HG03521 (cell line): Measurements from ENCODE around the gene AGBL5.

Experiments
- ATAC-seq: cut with Tn5 transposase; IDR thresholded peaks from one replicate; pipeline ENCODE4 v1.9.1; 2021; ENCODE audit warnings: mild to moderate bottlenecking, moderate library complexity; ENCODE audit not compliant: unreplicated experiment

Gene AGBL5

GRCh38 chr2:27049422-27050280, 1.8 kb upstream of the AGBL5 start:
- ATAC-seq: no peak

- peak; percentile 41 for ATAC-seq
Observed at GRCh38 chr2:27050281-27050995, 1.0 kb upstream of the AGBL5 start.

DNA sequence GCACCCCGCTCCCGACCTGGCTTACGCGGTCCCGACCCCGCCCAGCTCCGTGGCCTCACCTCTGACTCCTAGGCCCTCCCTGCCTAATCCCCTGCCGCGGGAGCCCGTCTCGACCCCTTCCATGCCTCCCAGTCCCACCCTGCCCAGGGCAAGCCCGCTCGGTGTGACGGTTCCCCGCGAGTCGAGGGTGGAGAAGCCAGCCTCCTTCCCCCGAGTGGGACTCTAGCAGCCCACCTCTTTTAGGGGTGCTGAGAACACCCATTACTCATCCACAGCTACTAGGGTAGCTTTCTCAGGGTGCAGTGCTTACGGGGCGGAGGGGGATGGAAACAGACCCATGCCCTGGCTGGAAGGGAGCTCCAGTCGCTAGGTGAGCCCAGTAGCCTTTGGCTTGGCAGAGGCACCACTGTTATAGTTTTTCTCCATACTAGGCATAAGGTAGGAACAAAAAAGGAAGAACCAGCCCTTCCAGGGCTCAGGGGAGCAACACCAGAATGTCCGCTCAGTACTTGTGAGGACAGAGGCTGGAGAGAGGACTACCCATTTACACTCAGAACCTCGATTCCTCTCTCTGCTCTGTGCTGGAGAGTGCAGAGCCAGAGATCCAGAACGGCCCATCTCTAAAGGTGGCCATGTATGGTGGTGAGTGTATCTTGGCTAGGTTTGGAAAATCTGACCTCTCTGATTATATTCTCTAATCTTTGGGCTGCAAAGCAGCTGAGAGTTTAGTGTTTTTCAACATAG, 606 bp downstream of the AGBL5 start:
- ATAC-seq: no peak

- no peak for ATAC-seq
Observed at GRCh38 chr2:27053321-27053720, 1.9 kb downstream of the AGBL5 start.

DNA sequence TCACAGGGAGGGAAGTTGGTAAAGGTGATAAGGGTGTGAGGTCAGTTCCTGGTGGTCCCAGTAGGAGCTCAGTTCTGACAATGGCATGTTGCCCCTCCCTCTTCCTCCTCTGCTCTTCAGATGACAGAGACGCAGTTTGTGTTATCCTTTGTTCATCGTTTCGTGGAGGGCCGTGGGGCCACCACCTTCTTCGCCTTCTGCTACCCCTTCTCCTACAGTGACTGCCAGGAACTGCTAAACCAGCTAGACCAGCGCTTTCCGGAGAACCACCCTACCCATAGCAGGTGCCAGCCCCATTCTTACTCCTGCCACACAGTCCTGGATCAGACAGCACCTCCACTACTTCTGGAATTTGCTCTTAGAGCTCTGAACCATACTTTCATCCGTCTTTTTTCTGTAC, 2.3 kb downstream of the AGBL5 start:
- no peak for ATAC-seq

DNA sequence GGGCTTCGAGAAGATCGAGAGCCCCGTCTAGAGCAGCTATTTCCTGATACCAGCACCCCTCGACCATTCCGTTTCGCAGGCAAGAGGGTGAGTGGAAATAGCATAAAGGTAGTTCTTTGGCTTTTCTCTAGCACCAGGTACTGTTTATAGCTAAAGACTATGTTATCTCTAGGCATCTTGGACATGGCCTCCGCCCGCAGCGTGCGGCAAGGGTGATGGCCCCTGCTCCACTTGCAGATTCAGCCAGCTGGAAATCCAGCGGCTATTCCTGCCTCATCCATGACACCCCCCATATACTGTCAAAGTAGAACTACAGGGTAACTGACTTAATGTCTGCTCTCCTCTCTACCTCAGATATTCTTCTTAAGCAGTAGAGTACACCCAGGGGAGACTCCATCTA, 3.3 kb downstream of the AGBL5 start:
- ATAC-seq: no peak

DNA sequence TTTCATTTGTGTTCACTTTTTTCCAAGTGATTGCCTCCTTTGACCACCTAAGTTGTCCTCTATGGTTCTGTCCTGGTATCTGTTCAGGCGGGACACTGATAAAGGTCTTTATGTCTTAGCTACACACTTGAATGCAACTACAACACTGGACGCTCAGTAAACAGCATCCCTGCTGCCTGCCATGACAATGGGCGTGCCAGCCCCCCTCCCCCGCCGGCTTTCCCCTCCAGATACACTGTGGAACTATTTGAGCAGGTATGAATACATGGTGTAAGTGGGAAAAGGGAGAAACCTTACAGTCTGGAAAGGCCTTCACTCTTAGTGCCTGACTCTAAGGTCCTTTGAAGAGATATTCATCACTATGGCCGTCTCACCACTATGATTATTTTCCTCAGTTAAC, 5.7 kb downstream of the AGBL5 start:
- ATAC-seq: no peak

GRCh38 chr2:27058210-27058609, 6.7 kb downstream of the AGBL5 start:
- ATAC-seq: no peak

DNA sequence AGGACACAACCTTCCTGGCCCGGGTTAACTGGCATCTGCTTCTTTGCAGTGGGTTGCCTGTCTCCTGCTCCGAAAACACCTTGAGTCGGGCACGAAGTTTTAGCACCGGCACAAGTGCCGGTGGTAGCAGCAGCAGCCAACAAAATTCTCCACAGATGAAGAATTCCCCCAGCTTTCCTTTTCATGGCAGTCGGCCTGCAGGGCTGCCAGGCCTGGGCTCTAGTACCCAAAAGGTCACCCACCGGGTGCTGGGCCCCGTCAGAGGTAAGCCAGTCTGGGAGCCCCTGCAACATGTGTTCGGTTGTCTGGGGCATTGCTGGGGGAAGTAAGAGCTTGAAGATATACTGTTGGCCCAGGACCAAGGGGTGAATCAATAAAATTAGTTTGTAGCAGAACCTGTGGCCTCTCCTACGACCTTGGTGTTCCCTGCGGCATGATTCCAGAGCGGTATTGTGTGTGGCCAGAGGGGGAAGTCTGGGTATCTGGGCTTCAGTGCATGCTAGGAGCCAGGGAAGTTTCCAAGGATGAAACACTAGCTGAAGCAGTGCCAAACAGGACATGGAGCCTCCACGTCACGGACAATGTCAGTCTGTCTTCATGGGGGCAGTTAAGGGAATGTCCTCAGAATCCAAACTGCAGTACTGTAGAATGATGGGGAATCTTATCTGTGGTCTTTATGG, 7.8 kb downstream of the AGBL5 start:
- ATAC-seq: no peak

DNA sequence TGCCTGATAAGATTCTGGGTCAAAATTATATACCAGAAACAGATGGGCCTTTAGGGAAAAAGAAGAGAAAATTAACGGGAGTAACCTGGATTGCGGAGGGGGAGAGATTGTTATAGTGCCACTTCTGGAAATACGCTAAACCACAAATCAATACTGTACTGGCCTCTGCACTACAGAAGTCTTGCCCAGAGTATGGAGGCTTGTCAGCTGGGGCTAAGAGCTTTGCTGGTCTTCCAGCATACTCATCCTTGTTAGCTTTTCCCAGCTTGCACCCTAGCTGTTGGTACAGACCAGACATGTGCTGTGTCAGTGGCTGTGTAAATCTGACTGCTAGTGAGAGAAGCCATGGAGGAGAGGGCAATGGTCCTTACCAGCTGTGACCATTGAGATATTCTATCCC, 8.9 kb downstream of the AGBL5 start:
- no peak for ATAC-seq

DNA sequence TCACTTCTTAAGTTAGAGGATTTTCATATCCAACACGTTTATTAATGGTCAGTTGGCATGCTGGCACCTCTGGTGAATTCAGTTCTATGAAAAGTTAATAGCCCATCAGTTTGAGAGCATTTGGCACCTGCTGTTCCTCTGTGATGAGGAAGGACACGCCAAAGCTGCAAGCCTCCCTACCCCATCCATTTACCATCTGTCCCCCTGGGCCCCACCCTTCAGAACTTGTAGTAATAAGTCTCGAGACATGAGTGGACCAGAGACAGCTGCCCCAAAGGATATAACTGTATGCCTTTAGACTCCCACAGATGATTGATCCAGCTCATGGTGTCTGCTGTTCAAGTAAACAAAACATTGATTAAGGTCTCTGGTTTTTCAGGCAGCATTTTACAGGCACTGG, 13.7 kb downstream of the AGBL5 start:
- ATAC-seq: no peak

GRCh38 chr2:27067385-27067784, 15.9 kb downstream of the AGBL5 start:
- ATAC-seq: no peak

GRCh38 chr2:27069436-27069835, 18.0 kb downstream of the AGBL5 start:
- no peak for ATAC-seq

DNA sequence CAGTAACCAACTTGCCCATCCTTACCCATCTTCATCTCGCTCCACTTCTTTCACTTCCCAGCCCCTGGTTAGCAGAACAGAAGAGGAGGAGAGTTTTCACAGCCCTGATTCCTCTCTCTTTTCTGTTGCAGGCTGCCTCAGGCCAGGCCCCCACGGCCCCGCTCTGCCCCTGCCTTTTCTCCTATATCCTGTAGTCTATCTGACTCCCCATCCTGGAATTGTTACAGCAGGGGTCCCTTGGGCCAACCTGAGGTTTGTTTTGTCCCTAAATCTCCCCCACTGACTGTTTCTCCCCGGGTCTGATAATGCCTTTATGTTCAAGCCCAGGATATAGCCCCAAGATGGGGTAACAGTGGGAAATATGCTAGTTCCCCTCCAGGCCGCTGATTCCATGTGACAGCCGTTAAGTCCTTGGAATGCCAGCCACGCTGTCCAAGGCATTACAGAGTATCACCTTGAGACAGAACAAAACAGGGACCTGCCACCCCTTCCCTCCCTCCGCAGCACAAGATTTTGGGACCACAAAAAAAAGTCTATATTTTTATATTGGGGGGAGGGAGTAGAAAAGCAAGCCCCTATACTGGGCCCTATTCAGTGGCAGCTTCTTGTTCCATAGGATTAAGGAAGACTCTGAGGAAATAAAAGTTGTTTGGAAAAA, 18.6 kb downstream of the AGBL5 start:
- no peak for ATAC-seq

DNA sequence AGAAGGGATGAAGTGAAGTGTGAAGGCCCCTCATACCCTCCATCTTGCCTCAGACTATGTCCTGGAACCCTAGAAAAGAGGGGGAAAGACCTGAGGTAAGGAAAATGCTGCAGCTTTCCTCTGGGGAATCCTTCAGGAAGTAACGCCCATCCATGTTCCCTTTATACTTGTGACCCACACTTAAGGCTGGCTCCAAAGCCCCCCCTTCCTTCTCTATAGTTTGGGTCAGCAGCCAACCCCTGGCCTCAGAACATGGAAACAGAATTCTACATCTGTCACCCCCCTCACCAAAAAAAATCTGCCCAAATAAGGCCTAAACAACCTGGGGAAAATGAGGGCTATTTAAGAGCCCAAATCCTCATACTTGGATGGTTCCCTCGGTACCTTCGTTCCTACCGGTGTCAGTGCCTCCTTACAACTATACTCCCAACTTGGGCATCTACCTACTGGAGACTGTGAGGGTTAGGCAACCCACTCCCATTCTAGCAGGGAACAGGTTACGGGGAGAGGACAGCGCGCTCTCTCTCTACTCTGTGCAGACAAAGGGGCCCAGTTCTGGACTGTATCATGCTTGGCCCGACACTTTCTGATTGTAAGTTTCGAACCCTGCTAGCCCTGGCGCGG, 19.3 kb downstream of the AGBL5 start:
- ATAC-seq: no peak

GRCh38 chr2:27071277-27071989, 20.0 kb downstream of the AGBL5 start, which contains the start of gene OST4:
Gene OST4, minus strand, starts transcription at chr2:27071654.
- ATAC-seq: peak; percentile 88

- ATAC-seq: peak; percentile 0
Observed at GRCh38 chr2:27071990-27072830, 20.7 kb downstream of the AGBL5 start.

- ATAC-seq: no peak
Observed at GRCh38 chr2:27072920-27073319, 21.5 kb downstream of the AGBL5 start.
